HG03139 (cell line): ENCODE data around the gene ATP1B4.

Experiments
- ATAC-seq: cut with Tn5 transposase; IDR thresholded peaks from one replicate; pipeline ENCODE4 v1.9.1; 2021; ENCODE audit not compliant: unreplicated experiment

Gene ATP1B4

GRCh38 chrX:120372667-120373370 is 10.9 kb downstream of the ATP1B4 start:
- no peak for ATAC-seq

DNA sequence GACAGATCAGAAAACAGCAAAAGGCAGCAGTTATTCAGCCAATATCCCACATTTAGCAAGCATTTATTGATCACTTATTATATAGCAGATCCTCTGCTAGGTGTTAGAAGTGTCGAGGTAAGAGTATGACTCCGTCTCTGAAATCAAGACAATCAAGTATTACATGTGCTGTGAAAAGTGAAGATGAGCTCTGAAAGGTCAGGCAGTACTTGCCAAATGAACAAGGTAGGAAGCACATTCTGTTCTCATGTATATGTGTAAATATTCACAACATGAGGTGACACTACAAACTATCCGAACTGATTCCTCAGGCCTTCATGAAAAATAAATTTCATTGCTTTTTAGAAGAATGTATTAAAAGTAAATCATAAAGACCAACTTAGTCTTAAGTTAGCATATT is 15.3 kb downstream of the ATP1B4 start:
- no peak for ATAC-seq

- ATAC-seq = no peak
Measured at GRCh38 chrX:120377715-120378114, 15.8 kb downstream of the ATP1B4 start.

DNA sequence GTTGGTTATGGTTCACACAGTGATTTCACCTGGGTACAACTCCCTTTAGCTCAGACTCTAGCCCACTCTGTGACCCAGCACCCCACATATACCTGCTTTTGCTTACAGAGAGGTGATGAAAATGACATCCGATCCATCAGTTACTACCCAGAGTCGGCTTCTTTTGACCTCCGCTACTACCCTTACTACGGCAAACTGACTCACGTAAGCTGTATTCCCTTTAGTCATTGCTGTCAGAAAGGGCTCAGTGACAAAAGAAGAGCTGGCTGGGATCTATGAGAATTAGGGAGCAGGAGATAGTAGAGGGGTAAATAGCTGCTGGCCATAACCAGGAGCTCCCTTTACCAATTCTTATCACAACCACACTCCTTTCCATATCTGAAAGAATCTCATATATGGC is 16.7 kb downstream of the ATP1B4 start:
- ATAC-seq = no peak

GRCh38 chrX:120379937-120380681 is 18.2 kb downstream of the ATP1B4 start:
- ATAC-seq = no peak

DNA sequence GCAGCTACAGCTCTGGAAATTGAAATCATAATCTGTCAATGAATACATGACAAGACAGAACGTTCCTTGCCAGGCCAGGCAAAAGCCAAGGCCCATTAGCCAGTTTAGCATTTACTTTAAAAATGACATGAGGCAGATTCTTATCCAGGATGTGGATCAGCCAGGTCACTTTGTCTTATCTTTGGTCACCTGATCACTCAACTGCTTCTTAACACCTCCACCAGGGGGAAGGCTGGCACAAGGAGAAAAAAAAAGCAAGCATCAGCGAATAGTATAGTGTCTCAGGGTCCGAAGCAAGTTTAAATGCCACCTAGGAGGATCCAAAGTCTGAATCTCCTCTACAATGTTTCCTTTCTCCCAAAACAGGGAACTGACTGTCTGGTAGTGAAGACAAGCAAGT is 18.8 kb downstream of the ATP1B4 start:
- peak; percentile 77 for ATAC-seq

DNA sequence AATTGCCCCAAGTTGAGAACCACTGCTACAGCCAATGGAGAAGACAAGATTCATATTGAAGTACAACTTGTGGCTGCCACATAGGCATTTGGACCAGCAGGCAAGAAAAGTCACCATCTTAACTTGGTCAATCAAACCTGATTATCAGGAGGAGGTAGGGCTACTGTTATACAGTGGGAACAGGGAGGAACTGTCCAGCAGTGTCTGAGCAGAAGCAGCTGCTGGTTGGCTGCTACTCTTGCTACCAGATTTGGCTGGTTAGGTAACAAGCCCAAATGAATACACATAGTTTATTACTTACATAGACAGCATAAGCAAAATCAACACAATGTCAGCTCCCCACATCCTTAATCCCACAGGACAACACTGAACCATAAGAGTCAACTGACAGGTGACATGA is 39.4 kb downstream of the ATP1B4 start:
- ATAC-seq = no peak

DNA sequence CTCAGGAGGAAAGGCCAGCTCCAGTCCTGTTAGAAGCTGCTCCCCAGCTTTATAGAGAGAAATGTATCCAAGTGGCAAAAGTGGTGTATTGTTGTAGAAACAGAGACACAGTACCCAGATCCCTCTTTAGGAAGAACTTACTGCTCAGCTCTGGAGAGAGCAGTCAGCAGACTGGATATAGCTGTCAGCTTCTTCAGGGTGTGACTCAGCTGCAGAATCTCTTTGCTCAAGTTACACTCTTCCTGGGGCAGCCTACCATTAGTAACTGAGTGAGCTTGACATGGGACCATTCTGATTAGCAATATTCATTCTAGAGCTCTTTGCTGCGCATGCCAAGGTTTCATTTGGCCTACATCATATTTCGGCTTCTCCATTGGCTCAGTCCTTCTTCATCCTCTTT is 40.5 kb downstream of the ATP1B4 start:
- ATAC-seq = no peak

GRCh38 chrX:120406638-120407037 is 44.7 kb downstream of the ATP1B4 start:
- ATAC-seq = no peak

DNA sequence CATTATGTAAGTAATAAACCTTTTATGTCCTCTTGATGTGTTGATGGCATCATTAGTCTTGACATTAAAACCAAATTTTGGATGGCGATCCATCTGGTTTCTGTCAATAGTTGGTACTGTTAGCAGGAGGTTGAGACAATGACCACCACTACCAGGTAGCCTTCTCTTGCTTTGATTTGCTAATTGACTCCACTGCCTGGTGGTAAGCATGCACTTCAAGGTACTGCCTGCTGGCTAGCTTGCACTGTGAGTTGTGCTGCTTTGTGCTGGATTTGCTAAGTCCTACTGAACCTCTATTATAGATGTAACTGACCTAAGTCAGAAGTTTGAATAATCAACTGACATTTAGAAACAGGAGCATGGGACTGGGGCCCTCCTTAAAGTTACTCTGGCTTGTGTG is 46.3 kb downstream of the ATP1B4 start:
- ATAC-seq = no peak

DNA sequence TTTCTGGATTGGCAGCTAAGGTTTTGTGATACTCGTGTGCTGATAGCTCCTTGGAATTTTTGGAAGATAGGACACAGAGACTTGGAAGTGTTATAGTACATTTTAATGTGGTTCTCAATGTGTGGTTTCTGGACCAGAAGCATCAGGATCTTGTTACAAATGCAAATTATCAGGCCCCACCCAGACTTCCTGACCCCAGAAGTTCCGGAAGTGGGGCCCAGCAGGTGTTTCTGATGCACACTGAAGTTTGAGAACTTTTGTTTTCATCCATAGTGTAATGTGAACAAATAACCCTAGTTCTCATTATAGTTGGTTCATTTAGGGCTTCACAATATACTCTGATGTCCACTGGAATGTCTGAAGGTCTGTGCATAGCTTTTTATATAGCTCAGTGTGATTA is 57.6 kb downstream of the ATP1B4 start:
- no peak for ATAC-seq

GRCh38 chrX:120426599-120426998 is 64.7 kb downstream of the ATP1B4 start:
- no peak for ATAC-seq

GRCh38 chrX:120428309-120428708 is 66.4 kb downstream of the ATP1B4 start:
- ATAC-seq = no peak

- no peak for ATAC-seq
Measured at GRCh38 chrX:120429776-120430540, 68.1 kb downstream of the ATP1B4 start.
